ENCODE results near the gene MTFR2.

DNA sequence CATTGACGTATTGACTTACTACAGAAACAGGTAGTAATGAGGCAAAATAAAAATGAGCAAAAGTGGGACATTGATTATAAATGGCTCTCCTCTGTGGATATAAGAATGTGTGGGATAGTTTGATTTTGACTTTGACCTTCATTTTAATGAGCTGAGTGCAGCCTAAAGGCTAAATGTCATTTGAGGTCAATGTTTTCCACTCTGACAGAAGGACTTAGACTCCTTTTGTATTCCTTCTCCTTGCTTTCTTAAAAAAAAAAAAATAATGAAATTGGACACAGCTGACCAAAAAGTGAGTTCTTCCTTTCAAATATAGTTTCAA, 68.6 kb downstream of the MTFR2 start:
- TF ChIP-seq EZH2phosphoT487 (IDR thresholded peaks at IDR 0.05; ENCODE audit: insufficient read depth, low read depth), result no peak
- no peak for TF ChIP-seq EZH2 (IDR thresholded peaks at IDR 0.05; ENCODE audit: insufficient read depth, poor library complexity, severe bottlenecking)

All from GM23248 (cell line).